Central memory CD8-positive, alpha-beta T cell (primary cell): ENCODE results near the gene KCNQ2.

ENCODE experiments used
- ATAC-seq: fragments of 150-1000 bp; cut with Tn5 transposase; replicated peaks from 2 replicates; pipeline ENCODE4 v1.10.0; 2022; ENCODE audit warnings: mild to moderate bottlenecking, moderate FRiP score, moderate number of reproducible peaks; ENCODE audit not compliant: poor library complexity, severe bottlenecking; ENCODE audit errors: extremely low read depth
- DNase-seq, 2 donors: peaks; one replicate each; pipeline ENCODE4 v3.0.0; 2021; ENCODE audit warnings: low spot score in 2 of 2
- H3K27ac Mint-ChIP-seq: one replicate; pipeline ENCODE4 v1.8.0; 2022; ENCODE audit warnings: low read depth, mild to moderate bottlenecking, moderate library complexity, mixed read lengths
- H3K27me3 Mint-ChIP-seq: one replicate; pipeline ENCODE4 v1.8.0; 2022; ENCODE audit warnings: mixed read lengths
- H3K36me3 Mint-ChIP-seq: one replicate; pipeline ENCODE4 v1.8.0; 2022; ENCODE audit warnings: mild to moderate bottlenecking, moderate library complexity, mixed read lengths; ENCODE audit not compliant: insufficient read depth
- H3K4me1 Mint-ChIP-seq: one replicate; pipeline ENCODE4 v1.8.0; 2022; ENCODE audit warnings: mixed read lengths
- H3K4me3 Mint-ChIP-seq: one replicate; pipeline ENCODE4 v1.8.0; 2022; ENCODE audit warnings: mild to moderate bottlenecking, moderate library complexity, mixed read lengths
- H3K9me3 Mint-ChIP-seq: one replicate; pipeline ENCODE4 v1.8.0; 2022; ENCODE audit warnings: mixed read lengths

KCNQ2 gene

GRCh38 chr20:63357921-63358905 lies 114.2 kb downstream of the KCNQ2 start:
- Mint-ChIP-seq H3K27ac (no peak overlapping the region), H3K27me3 (peaks cover 12% of the 10 kb centered on the region), H3K4me3 (no peak overlapping the region), H3K36me3 (peaks cover 3% of the 10 kb centered on the region), H3K9me3 (no peaks in the 10 kb centered on the region), H3K4me1 (peaks cover 5% of the 10 kb centered on the region)
- DNase-seq, result no peak
- ATAC-seq, result no peak

DNA sequence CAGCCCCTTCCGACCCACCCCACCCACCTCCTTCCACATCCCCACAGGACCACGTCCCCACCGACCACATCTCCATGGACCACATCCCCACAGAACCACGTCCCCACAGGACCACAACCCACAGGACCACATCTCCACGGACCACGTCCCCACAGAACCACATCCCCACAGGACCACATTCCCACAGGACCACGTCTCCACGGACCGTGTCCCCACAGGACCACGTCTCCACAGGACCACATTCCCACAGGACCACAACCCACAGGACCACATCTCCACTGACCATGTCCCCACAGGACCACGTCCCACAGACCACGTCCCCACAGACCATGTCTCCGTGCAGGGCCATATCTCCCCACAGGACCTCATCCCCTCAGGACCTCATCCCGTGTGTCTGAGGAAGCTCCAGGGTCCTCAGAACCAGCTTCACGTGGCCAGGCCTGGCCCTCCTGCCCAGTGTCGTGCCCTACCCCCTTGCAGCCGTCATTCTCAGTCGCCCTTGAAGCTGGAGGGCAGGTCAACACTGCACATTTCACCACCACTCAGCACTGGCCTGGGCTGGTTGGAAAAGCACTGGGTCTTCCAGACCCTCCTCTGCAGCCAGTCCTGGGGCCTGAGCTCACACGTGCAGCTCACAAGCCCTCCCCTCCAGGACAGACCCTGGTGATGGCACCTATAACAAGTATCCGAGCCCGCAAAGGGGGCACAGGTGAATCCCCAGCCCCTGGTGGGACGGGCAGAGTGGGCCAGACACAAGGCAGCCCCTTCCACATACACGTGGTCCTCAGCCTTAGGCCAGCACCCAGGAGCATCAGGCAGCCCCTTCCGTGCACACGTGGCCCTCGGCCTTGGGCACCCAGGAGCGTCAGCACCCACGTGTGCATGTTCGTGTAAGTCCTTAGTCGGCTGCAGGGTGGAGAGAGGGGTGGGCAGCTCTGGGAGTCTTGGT lies 115.2 kb downstream of the KCNQ2 start:
- no peak for DNase-seq

GRCh38 chr20:63356511-63356910 lies 115.9 kb downstream of the KCNQ2 start:
- no peak for ATAC-seq
- Mint-ChIP-seq H3K27me3 (no peaks in the 10 kb centered on the region), H3K36me3 (peaks cover 1% of the 10 kb centered on the region), H3K4me3 (no peak overlapping the region), H3K9me3 (no peaks in the 10 kb centered on the region), H3K4me1 (no peaks in the 10 kb centered on the region), H3K27ac (no peak overlapping the region)
- no peak for DNase-seq

More for the DNA sequence above, 115.2 kb downstream of the KCNQ2 start:
- Mint-ChIP-seq H3K36me3 (peaks cover 1% of the 10 kb centered on the region), H3K27me3 (peaks cover 2% of the 10 kb centered on the region), H3K27ac (no peak overlapping the region), H3K4me3 (no peak overlapping the region), H3K4me1 (no peaks in the 10 kb centered on the region), H3K9me3 (no peaks in the 10 kb centered on the region)
- no peak for ATAC-seq

GRCh38 chr20:63355781-63356295 lies 116.6 kb downstream of the KCNQ2 start:
- peaks cover 1% of the 10 kb centered on the region for H3K36me3 Mint-ChIP-seq
- H3K9me3 Mint-ChIP-seq, result no peaks in the 10 kb centered on the region
- ATAC-seq (no peak), DNase-seq (no peak)
- H3K27ac Mint-ChIP-seq, result no peak overlapping the region
- no peak overlapping the region for H3K4me3 Mint-ChIP-seq
- H3K27me3 Mint-ChIP-seq, result no peaks in the 10 kb centered on the region
- no peaks in the 10 kb centered on the region for H3K4me1 Mint-ChIP-seq

- no peaks in the 10 kb centered on the region for H3K9me3 Mint-ChIP-seq
- H3K27me3 Mint-ChIP-seq, result no peaks in the 10 kb centered on the region
- H3K4me3 Mint-ChIP-seq, result no peak overlapping the region
- no peak for ATAC-seq
- DNase-seq, result no peak
- peaks cover 1% of the 10 kb centered on the region for H3K36me3 Mint-ChIP-seq
- H3K4me1 Mint-ChIP-seq, result no peaks in the 10 kb centered on the region
- H3K27ac Mint-ChIP-seq, result no peak overlapping the region
Measured at GRCh38 chr20:63354636-63355350, 117.7 kb downstream of the KCNQ2 start.

GRCh38 chr20:63352811-63353221 lies 119.6 kb downstream of the KCNQ2 start:
- H3K27ac Mint-ChIP-seq, result no peak overlapping the region
- H3K27me3 Mint-ChIP-seq, result no peaks in the 10 kb centered on the region
- no peaks in the 10 kb centered on the region for H3K4me1 Mint-ChIP-seq
- peaks cover 1% of the 10 kb centered on the region for H3K36me3 Mint-ChIP-seq
- no peaks in the 10 kb centered on the region for H3K9me3 Mint-ChIP-seq
- H3K4me3 Mint-ChIP-seq, result no peak overlapping the region
- DNase-seq (no peak), ATAC-seq (no peak)

DNA sequence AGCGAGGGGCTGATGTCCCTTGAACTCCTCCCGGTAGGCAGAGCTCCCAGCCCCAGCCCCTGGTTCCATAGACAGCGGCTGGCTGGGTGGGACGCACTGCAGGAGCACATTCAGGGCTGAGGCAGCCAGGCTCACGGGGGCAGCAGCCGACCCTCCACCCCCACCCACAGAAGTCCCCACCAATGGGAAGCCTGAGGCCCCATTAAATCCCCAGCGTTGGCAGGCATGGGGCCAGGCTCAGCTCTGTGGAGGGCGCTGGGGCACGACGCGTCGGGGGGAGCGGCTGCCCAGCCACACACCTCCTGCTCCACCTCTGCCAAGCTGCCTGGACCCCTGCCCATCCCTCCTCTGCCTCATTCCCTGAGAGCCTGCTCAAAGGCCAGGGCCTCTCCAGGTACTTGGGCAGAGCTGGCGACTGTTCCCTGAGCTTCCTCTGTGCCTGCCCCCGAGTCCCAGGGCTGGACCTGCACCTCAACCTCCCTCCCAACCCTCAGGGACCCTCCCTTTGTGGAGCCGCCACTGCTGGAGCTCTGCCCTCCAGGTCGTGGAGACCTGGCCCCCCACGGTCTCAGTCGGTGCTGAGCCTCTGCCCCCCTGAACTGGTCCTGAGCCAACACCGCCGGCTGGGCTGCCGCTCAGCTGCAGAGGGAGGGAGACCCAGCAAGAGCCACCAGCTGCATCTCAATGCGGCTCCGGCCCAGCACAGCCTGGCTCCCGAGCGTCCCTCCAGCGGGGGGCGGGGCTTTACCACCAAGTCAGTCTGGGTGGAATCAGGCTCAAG lies 120.5 kb downstream of the KCNQ2 start:
- no peaks in the 10 kb centered on the region for H3K27me3 Mint-ChIP-seq
- no peak overlapping the region for H3K4me3 Mint-ChIP-seq
- peaks cover 1% of the 10 kb centered on the region for H3K36me3 Mint-ChIP-seq
- no peak for DNase-seq
- H3K9me3 Mint-ChIP-seq, result no peaks in the 10 kb centered on the region
- no peaks in the 10 kb centered on the region for H3K4me1 Mint-ChIP-seq
- no peak overlapping the region for H3K27ac Mint-ChIP-seq
- no peak for ATAC-seq

DNA sequence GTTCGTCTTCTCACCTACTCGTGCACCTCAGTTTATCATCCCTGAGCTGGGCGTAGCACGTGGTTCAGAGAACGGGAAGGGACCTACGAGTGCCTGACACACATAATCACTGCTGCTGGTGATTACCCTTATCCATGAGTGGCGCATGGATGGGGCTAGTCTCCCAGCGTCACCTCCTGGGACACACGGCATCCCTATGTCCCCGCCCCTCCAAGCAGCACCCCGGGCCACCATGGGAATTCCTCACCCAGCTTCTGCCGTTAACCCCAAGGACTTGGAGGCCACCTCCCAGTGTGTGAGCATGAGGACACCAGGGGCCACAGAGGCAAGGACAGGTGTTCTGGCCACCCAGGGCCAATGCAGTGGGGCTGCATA lies 121.1 kb downstream of the KCNQ2 start:
- Mint-ChIP-seq H3K27ac (no peak overlapping the region), H3K9me3 (no peaks in the 10 kb centered on the region), H3K4me1 (no peaks in the 10 kb centered on the region), H3K36me3 (no peaks in the 10 kb centered on the region), H3K4me3 (no peak overlapping the region), H3K27me3 (no peaks in the 10 kb centered on the region)
- DNase-seq (no peak), ATAC-seq (no peak)

GRCh38 chr20:63350597-63351325 lies 121.7 kb downstream of the KCNQ2 start:
- no peak for DNase-seq
- Mint-ChIP-seq H3K4me3 (no peak overlapping the region), H3K36me3 (no peaks in the 10 kb centered on the region), H3K27ac (no peak overlapping the region), H3K9me3 (no peaks in the 10 kb centered on the region), H3K4me1 (no peaks in the 10 kb centered on the region), H3K27me3 (no peaks in the 10 kb centered on the region)
- no peak for ATAC-seq
